ENCODE measurements around the gene LCE1C.

- no peak for TF ChIP-seq PATZ1 (CRISPR knock-in tag; IDR thresholded peaks at IDR 0.05; ENCODE audit: borderline replicate concordance)
- no peak for TF ChIP-seq PPARA (CRISPR knock-in tag; IDR thresholded peaks at IDR 0.05; ENCODE audit: borderline replicate concordance)
- TF ChIP-seq RARB (CRISPR knock-in tag; IDR thresholded peaks at IDR 0.05) = no peak
- no peak for TF ChIP-seq TSHZ2 (CRISPR knock-in tag; IDR thresholded peaks at IDR 0.05)
- no peak for TF ChIP-seq BACH2 (CRISPR knock-in tag; IDR thresholded peaks at IDR 0.05; ENCODE audit: borderline replicate concordance)
- no peak for TF ChIP-seq CSDC2 (CRISPR knock-in tag; IDR thresholded peaks at IDR 0.05)
These were observed 10.0 kb downstream of the LCE1C start, which contains the start of gene LCE1D for GRCh38 chr1:152796421-152796820.
